Erythroblast (primary cell): Measurements from ENCODE around the gene COX14.

Experiments
- GATA1 ChIP-seq: IDR thresholded peaks from 2 replicates; pipeline ENCODE4 v1.6.1; 2011; ENCODE audit warnings: low read depth, mild to moderate bottlenecking, control low read depth, low read length, moderate library complexity
- POLR2A ChIP-seq: IDR thresholded peaks from 2 replicates; pipeline ENCODE4 v1.6.1; 2011; ENCODE audit warnings: mild to moderate bottlenecking, low read length

DNA sequence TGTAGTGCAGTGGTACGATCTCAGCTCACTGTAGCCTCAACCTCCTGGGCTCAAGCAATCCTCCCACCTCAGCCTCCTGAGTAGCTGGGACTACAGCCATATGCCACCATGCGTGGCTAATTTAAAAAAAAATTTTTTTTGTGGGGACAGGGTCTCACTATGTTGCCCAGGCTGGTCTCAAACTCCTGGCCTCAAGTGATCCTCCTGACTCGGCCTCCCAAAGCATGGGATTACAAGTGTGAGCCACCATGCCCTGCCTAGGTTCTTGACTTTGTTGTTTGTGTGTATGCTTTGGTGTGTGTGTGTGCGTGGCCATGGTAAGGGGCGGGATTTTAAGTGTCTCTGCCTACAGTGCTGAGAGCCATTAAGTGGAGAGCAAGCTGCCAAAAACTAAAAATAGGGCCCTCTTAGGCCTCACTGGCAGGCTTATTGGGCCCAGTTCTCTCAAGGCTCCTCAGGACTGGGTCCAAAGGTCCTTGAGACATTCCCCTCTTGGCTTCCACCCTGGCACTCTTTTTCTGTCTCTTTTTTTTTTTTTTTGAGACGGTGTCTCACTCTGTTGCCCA, 5.1 kb downstream of the COX14 start:
- TF ChIP-seq POLR2A, result no peak
- TF ChIP-seq GATA1, result no peak
